OCI-LY1 (cell line): Measurements from ENCODE around the gene NR5A1.
A peak's percentile ranks its signal among the peaks of the same experiment; 100 is the strongest.

Experiments
- EZH2 ChIP-seq: fragments of 200-600 bp; sonication (generic), shearing (Covaris generic); IDR thresholded peaks from 2 replicates; pipeline ENCODE4 v1.8.0; 2017; ENCODE audit warnings: borderline replicate concordance, mixed run types, mild to moderate bottlenecking, antibody characterized with exemption, low read length, moderate library complexity, mixed read lengths
- TF ChIP-seq, protein P1 (sequence below): fragments of 200-600 bp; sonication (generic), shearing (Covaris generic); IDR thresholded peaks from 2 replicates; pipeline ENCODE4 v1.5.1; 2017; ENCODE audit warnings: mild to moderate bottlenecking, antibody characterized with exemption, low read length, moderate library complexity, mixed read lengths

DNA sequence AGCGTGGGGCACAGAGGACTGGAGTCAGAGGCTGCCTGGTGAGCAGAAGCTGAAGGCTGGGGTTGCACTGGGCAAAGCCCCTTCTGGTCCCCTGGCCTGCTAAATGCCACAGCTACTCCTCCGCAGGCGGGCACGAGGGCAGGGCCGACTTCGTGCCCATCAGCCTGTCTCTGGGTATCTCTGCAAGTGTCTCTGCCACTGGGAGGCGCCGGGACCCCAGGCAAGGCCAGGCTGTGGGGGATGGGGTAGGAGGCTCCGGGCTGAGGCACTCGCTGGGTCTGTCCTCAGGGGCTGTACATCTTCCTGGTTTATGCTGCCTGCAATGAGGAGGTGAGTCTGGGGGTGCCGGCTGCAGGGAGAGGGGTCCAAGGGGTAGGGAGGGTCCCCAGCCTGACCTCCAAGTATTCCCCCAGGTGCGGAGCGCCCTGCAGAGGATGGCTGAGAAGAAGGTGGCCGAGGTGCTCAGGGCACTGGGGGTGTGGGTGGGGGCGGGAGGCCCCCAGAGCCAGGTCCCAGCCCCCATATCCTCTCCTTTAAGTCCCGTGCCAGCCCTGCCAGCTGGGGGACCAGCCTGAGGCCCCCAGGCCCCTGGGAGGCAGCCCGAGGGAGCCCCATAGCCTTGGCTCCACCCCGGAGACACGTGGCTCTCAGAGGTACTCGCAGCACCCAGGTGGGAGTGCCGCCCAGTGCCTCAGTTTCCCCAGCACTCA, 31.9 kb downstream of the NR5A1 start:
- TF ChIP-seq, protein P1, sequence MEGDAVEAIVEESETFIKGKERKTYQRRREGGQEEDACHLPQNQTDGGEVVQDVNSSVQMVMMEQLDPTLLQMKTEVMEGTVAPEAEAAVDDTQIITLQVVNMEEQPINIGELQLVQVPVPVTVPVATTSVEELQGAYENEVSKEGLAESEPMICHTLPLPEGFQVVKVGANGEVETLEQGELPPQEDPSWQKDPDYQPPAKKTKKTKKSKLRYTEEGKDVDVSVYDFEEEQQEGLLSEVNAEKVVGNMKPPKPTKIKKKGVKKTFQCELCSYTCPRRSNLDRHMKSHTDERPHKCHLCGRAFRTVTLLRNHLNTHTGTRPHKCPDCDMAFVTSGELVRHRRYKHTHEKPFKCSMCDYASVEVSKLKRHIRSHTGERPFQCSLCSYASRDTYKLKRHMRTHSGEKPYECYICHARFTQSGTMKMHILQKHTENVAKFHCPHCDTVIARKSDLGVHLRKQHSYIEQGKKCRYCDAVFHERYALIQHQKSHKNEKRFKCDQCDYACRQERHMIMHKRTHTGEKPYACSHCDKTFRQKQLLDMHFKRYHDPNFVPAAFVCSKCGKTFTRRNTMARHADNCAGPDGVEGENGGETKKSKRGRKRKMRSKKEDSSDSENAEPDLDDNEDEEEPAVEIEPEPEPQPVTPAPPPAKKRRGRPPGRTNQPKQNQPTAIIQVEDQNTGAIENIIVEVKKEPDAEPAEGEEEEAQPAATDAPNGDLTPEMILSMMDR, result peak; percentile 34; the same call in 1 of the 2 replicates
- no peak for TF ChIP-seq EZH2
